IMR-90 (cell line): Measurements from ENCODE around the gene FLRT1. TPM values are rescaled to one million over a fixed set of nuclear protein-coding genes. Genes with fewer than 3 reads are reported as not detected.

Experiments used
- ATAC-seq: fragments of 200-7000 bp; cut with Tn5 transposase; 2 replicates; pipeline ENCODE4 v1.9.1; 2020; ENCODE audit warnings: low read depth, mild to moderate bottlenecking, moderate library complexity
- BruUV-seq: library from RNA; stranded (reverse); fragments of 400-500 nt; replicated peaks from 2 replicates; lab custom pipeline; 2021; lab: Mats Ljungman, UMichigan
- CTCF ChIA-PET: fragments of 300-600 bp; formaldehyde crosslinking; extraction: SDS; loops from one replicate; lab custom pipeline; 2021; ENCODE audit warnings: antibody characterized with exemption; lab: Yijun Ruan, JAX
- POLR2A ChIA-PET: fragments of 300-600 bp; sonication (Branson Sonifier 250); formaldehyde crosslinking; loops from one replicate; lab custom pipeline; 2022; ENCODE audit warnings: antibody characterized with exemption; ENCODE audit not compliant: unreplicated experiment; lab: Charles Lee
- DNase-seq: peaks from one replicate; pipeline ENCODE4 v3.0.0; 2013
- H2AFZ ChIP-seq: replicated peaks from 2 replicates; pipeline ENCODE3; 2013; ENCODE audit warnings: low read length, mild to moderate bottlenecking; ENCODE audit not compliant: poor library complexity
- H2AK5ac ChIP-seq: 2 replicates; pipeline ENCODE4 v1.6.1; 2013; ENCODE audit warnings: low read depth, low read length, inconsistent platforms
- H2AK9ac ChIP-seq: replicated peaks from 2 replicates; pipeline ENCODE3; 2013; ENCODE audit warnings: mild to moderate bottlenecking, low read depth, low read length, moderate library complexity; ENCODE audit not compliant: poor library complexity
- H2BK120ac ChIP-seq: 2 replicates; pipeline ENCODE4 v1.6.1; 2013; ENCODE audit warnings: low read depth, low read length, inconsistent platforms
- H2BK15ac ChIP-seq: 3 replicates; pipeline ENCODE4 v1.6.1; 2013; ENCODE audit warnings: low read depth, low read length, inconsistent platforms
- H2BK20ac ChIP-seq: 2 replicates; pipeline ENCODE4 v1.6.1; 2013; ENCODE audit warnings: low read depth, mild to moderate bottlenecking, inconsistent platforms, low read length, moderate library complexity
- H2BK5ac ChIP-seq: 2 replicates; pipeline ENCODE4 v1.6.1; 2013; ENCODE audit warnings: mild to moderate bottlenecking, low read depth, low read length, inconsistent platforms; ENCODE audit not compliant: poor library complexity, severe bottlenecking
- H3K14ac ChIP-seq: replicated peaks from 2 replicates; pipeline ENCODE4 v1.6.1; 2013; ENCODE audit warnings: low read depth, low read length, inconsistent platforms
- H3K18ac ChIP-seq: 2 replicates; pipeline ENCODE4 v1.6.1; 2013; ENCODE audit warnings: low read depth, low read length, control low read depth
- H3K23ac ChIP-seq: 2 replicates; pipeline ENCODE4 v1.6.1; 2013; ENCODE audit warnings: low read depth, low read length, inconsistent platforms
- H3K27ac ChIP-seq: 2 replicates; pipeline ENCODE4 v1.5.1; 2013; ENCODE audit warnings: mild to moderate bottlenecking, control low read depth, low read length; ENCODE audit not compliant: insufficient read depth
- H3K27me3 ChIP-seq: 2 replicates; pipeline ENCODE4 v1.6.1; 2013; ENCODE audit warnings: low read length; ENCODE audit not compliant: control insufficient read depth, insufficient read depth
- H3K36me3 ChIP-seq: 2 replicates; pipeline ENCODE4 v1.6.1; 2013; ENCODE audit warnings: low read length, mixed read lengths; ENCODE audit not compliant: control insufficient read depth, insufficient read depth
- H3K4ac ChIP-seq: 2 replicates; pipeline ENCODE4 v1.6.1; 2013; ENCODE audit warnings: low read depth, low read length, inconsistent platforms
- H3K4me1 ChIP-seq: 2 replicates; pipeline ENCODE4 v1.6.1; 2013; ENCODE audit warnings: low read length, mixed read lengths; ENCODE audit not compliant: control insufficient read depth, insufficient read depth
- H3K4me2 ChIP-seq: 2 replicates; pipeline ENCODE4 v1.6.1; 2013; ENCODE audit warnings: low read depth, mild to moderate bottlenecking, control low read depth, low read length, moderate library complexity
- H3K4me3 ChIP-seq: 2 replicates; pipeline ENCODE4 v1.5.1; 2013; ENCODE audit warnings: low read depth, mild to moderate bottlenecking, control low read depth, low read length, moderate library complexity; ENCODE audit not compliant: insufficient read depth
- H3K56ac ChIP-seq: 2 replicates; pipeline ENCODE4 v1.6.1; 2013; ENCODE audit warnings: low read length, inconsistent platforms; ENCODE audit not compliant: insufficient read depth; ENCODE audit errors: extremely low read depth
- H3K79me1 ChIP-seq, 2 experiments: 2 replicates each; pipeline ENCODE4 v1.6.1; 2013; ENCODE audit warnings: low read length in 2 of 2, inconsistent platforms in 1 of 2, low read depth in 1 of 2
- H3K9ac ChIP-seq: 2 replicates; pipeline ENCODE4 v1.6.1; 2013; ENCODE audit warnings: low read depth, low read length, control low read depth
- H3K9me1 ChIP-seq: 2 replicates; pipeline ENCODE4 v1.6.1; 2013; ENCODE audit warnings: low read length, inconsistent platforms; ENCODE audit not compliant: insufficient read depth
- H3K9me3 ChIP-seq: 2 replicates; pipeline ENCODE4 v1.6.1; 2013; ENCODE audit warnings: low read length; ENCODE audit not compliant: control insufficient read depth, insufficient read depth
- H4K20me1 ChIP-seq: 2 replicates; pipeline ENCODE4 v1.6.1; 2013; ENCODE audit warnings: low read length, inconsistent platforms; ENCODE audit not compliant: insufficient read depth
- H4K5ac ChIP-seq: 2 replicates; pipeline ENCODE4 v1.6.1; 2013; ENCODE audit warnings: mild to moderate bottlenecking, low read depth, low read length, control low read depth
- H4K8ac ChIP-seq, 2 experiments: 2 replicates each; pipeline ENCODE4 v1.6.1; 2013; ENCODE audit warnings: low read depth in 2 of 2, low read length in 2 of 2, control low read depth in 1 of 2, inconsistent platforms in 1 of 2
- H4K91ac ChIP-seq: 2 replicates; pipeline ENCODE4 v1.6.1; 2013; ENCODE audit warnings: low read depth, low read length, inconsistent platforms; ENCODE audit not compliant: insufficient read depth
- CHD1 ChIP-seq: IDR thresholded peaks from 2 replicates; pipeline ENCODE4 v1.6.1; 2012; ENCODE audit warnings: low read depth, low read length, improper control_type of control experiment
- MAFK ChIP-seq: IDR thresholded peaks from 2 replicates; pipeline ENCODE4 v1.6.1; 2012; ENCODE audit warnings: low read depth, low read length, improper control_type of control experiment
- MAZ ChIP-seq: IDR thresholded peaks from 2 replicates; pipeline ENCODE4 v1.6.1; 2012; ENCODE audit warnings: low read depth, mild to moderate bottlenecking, low read length, improper control_type of control experiment, moderate library complexity, borderline replicate concordance
- NFE2L2 ChIP-seq: fragments of 150-350 bp; IDR thresholded peaks from 2 replicates; pipeline ENCODE4 v1.6.1; 2016; ENCODE audit warnings: low read depth, mild to moderate bottlenecking, low read length
- RFX5 ChIP-seq: IDR thresholded peaks from 2 replicates; pipeline ENCODE4 v1.8.0; 2012; ENCODE audit warnings: low read depth, mild to moderate bottlenecking, low read length, moderate library complexity
- SMC3 ChIP-seq: fragments of 150-350 bp; IDR thresholded peaks from 2 replicates; pipeline ENCODE4 v1.6.1; 2016; ENCODE audit warnings: low read depth, mild to moderate bottlenecking, antibody characterized with exemption, low read length, moderate library complexity
- whole genome bisulfite sequencing, 2 experiments: methylation state at CpG; one replicate each; pipeline versions ENCODE4 v1.1.5 to v1.1.7; 2013; ENCODE audit warnings: missing lambda C conversion rate in 2 of 2; ENCODE audit not compliant: insufficient read length in 1 of 2; ENCODE audit errors: extremely low coverage in 2 of 2; 5-methylcytosine and 5-hydroxymethylcytosine counted together
- dilution Hi-C: fragments of 300-500 bp; cut with HindIII; formaldehyde crosslinking; loops from one replicate; pipeline ENCODE4 v1.14.3; 2018; ENCODE audit warnings: low sequenced_read_pairs; ENCODE audit not compliant: unreplicated experiment
- in situ Hi-C: fragments of 300-500 bp; cut with MboI; formaldehyde crosslinking; loops from 3 replicates; pipeline ENCODE4 v1.14.3; 2019; ENCODE audit warnings: low sequenced_read_pairs, inconsistent platforms, mixed read lengths
- intact Hi-C: fragments of 100-400 bp; cut with micrococcal nuclease; formaldehyde crosslinking; loops from 2 replicates; pipeline ENCODE4 v1.10.0; 2022
- polyA plus RNA-seq, 3 experiments: library from polyadenylated mRNA; depleted of rRNA; stranded (reverse); fragments of >200 nt; gene quantifications; 2 replicates each; pipeline ENCODE4 v1.2.3, GENCODE V29; 2012; ENCODE audit warnings: low replicate concordance in 1 of 3
- total RNA-seq: library from RNA; depleted of rRNA; stranded (reverse); fragments of >200 nt; gene quantifications from 2 replicates; pipeline ENCODE4 v1.2.3, GENCODE V29; 2012
- TF ChIP-seq, protein P1 (sequence below): conservative IDR thresholded peaks from 2 replicates; pipeline ENCODE4 v1.5.1; 2012; ENCODE audit warnings: mild to moderate bottlenecking, low read depth, low read length, improper control_type of control experiment
- TF ChIP-seq, protein P2 (sequence below): fragments of 150-350 bp; IDR thresholded peaks from 2 replicates; pipeline ENCODE4 v1.6.1; 2016; ENCODE audit warnings: low read depth, mild to moderate bottlenecking, low read length, moderate library complexity, borderline replicate concordance

Gene FLRT1
- total and polyA plus RNA-seq, 2 of the 4 experiments (the other 2 are of a cell fraction), result under 0.01 to 0.07 TPM

- TF ChIP-seq RFX5, result no peak
- no peak for TF ChIP-seq NFE2L2
- TF ChIP-seq, protein P1, sequence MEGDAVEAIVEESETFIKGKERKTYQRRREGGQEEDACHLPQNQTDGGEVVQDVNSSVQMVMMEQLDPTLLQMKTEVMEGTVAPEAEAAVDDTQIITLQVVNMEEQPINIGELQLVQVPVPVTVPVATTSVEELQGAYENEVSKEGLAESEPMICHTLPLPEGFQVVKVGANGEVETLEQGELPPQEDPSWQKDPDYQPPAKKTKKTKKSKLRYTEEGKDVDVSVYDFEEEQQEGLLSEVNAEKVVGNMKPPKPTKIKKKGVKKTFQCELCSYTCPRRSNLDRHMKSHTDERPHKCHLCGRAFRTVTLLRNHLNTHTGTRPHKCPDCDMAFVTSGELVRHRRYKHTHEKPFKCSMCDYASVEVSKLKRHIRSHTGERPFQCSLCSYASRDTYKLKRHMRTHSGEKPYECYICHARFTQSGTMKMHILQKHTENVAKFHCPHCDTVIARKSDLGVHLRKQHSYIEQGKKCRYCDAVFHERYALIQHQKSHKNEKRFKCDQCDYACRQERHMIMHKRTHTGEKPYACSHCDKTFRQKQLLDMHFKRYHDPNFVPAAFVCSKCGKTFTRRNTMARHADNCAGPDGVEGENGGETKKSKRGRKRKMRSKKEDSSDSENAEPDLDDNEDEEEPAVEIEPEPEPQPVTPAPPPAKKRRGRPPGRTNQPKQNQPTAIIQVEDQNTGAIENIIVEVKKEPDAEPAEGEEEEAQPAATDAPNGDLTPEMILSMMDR, result no peak
- TF ChIP-seq MAZ, result no peak
- TF ChIP-seq MAFK, result no peak
- TF ChIP-seq, protein P2, sequence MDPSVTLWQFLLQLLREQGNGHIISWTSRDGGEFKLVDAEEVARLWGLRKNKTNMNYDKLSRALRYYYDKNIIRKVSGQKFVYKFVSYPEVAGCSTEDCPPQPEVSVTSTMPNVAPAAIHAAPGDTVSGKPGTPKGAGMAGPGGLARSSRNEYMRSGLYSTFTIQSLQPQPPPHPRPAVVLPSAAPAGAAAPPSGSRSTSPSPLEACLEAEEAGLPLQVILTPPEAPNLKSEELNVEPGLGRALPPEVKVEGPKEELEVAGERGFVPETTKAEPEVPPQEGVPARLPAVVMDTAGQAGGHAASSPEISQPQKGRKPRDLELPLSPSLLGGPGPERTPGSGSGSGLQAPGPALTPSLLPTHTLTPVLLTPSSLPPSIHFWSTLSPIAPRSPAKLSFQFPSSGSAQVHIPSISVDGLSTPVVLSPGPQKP, result no peak
- TF ChIP-seq SMC3, result no peak
- TF ChIP-seq CHD1, result no peak
- no peak overlapping the region for H2AK5ac ChIP-seq
- H3K9me1 ChIP-seq, result no peaks in the 10 kb centered on the region
- no peak overlapping the region for H2BK120ac ChIP-seq
- ChIA-PET CTCF (no interaction called here), POLR2A (no interaction called here)
- no peak overlapping the region for H3K18ac ChIP-seq
- no peak overlapping the region for H2BK15ac ChIP-seq
- no peak overlapping the region for H2BK20ac ChIP-seq
- no peaks in the 10 kb centered on the region for H3K36me3 ChIP-seq
- intact Hi-C loops (no loop called here), in situ Hi-C loops (no loop called here), dilution Hi-C loops (no loop called here)
- no peak overlapping the region for H3K4ac ChIP-seq
- no peak overlapping the region for H4K5ac ChIP-seq
- peaks cover 9% of the 10 kb centered on the region for H3K27me3 ChIP-seq
- no peak overlapping the region for H2BK5ac ChIP-seq
- H3K4me3 ChIP-seq, result no peak overlapping the region
- H3K4me2 ChIP-seq, result no peak overlapping the region
- ATAC-seq, result no peak
- H3K9me3 ChIP-seq, result no peaks in the 10 kb centered on the region
- no peaks in the 10 kb centered on the region for H3K4me1 ChIP-seq
- no peak overlapping the region for H4K91ac ChIP-seq
- H3K79me1 ChIP-seq, result no peaks in the 10 kb centered on the region
- no peak overlapping the region for H3K23ac ChIP-seq
- no peak overlapping the region for H3K14ac ChIP-seq
- DNase-seq, result no peak
- no peak overlapping the region for H3K56ac ChIP-seq
- no peak overlapping the region for H2AK9ac ChIP-seq
- BruUV-seq, result no TSS peak
- H4K8ac ChIP-seq, result no peak overlapping the region
- no peak overlapping the region for H3K9ac ChIP-seq
- H4K20me1 ChIP-seq, result 0 out of 2 replicates have a peak, but pooled peaks cover 8% of the 10 kb centered on the region
- no peak overlapping the region for H3K27ac ChIP-seq
- WGBS, 2 experiments, result 72% methylated on average over 7 of the region's 22 CpGs; no CpG with 5 or more reads in 1 of the 2 experiments
- no peak overlapping the region for H2AFZ ChIP-seq
Observed at GRCh38 chr11:64020976-64021756, 14.6 kb upstream of the FLRT1 start.
